Activated T-cell treated with anti-CD3 and anti-CD28 coated beads for 4 hours (primary cell): ENCODE measurements around the gene AIFM1.
A peak's percentile ranks its signal among the peaks of the same experiment; 100 is the strongest.

ENCODE experiments used
- DNase-seq: peaks from one replicate; pipeline ENCODE4 v3.0.0-alpha.2; 2020

Gene AIFM1

GRCh38 chrX:130165703-130166502 is at the start of gene AIFM1:
Gene AIFM1, minus strand, starts transcription at chrX:130165841. Its CDS starts 185 bp downstream, at chrX:130165656.
- peak; percentile 70 for DNase-seq

GRCh38 chrX:130213376-130213775 is 47.7 kb upstream of the AIFM1 start:
- no peak for DNase-seq

GRCh38 chrX:130212371-130212770 is 46.7 kb upstream of the AIFM1 start:
- DNase-seq: no peak

- no peak for DNase-seq
Observed at GRCh38 chrX:130211415-130212186, 46.0 kb upstream of the AIFM1 start.

- DNase-seq: no peak
Observed at GRCh38 chrX:130204647-130205046, 39.0 kb upstream of the AIFM1 start.

GRCh38 chrX:130197464-130197863 is 31.8 kb upstream of the AIFM1 start:
- DNase-seq: no peak

GRCh38 chrX:130196466-130196865 is 30.8 kb upstream of the AIFM1 start:
- DNase-seq: no peak

GRCh38 chrX:130190801-130191200 is 25.2 kb upstream of the AIFM1 start:
- DNase-seq: no peak

GRCh38 chrX:130186651-130187050 is 21.0 kb upstream of the AIFM1 start:
- no peak for DNase-seq

GRCh38 chrX:130184857-130185256 is 19.2 kb upstream of the AIFM1 start:
- no peak for DNase-seq

GRCh38 chrX:130184168-130184567 is 18.5 kb upstream of the AIFM1 start:
- no peak for DNase-seq

GRCh38 chrX:130179579-130180215 is 14.1 kb upstream of the AIFM1 start:
- no peak for DNase-seq

GRCh38 chrX:130179170-130179569 is 13.5 kb upstream of the AIFM1 start:
- DNase-seq: no peak

- no peak for DNase-seq
Observed at GRCh38 chrX:130176942-130177341, 11.3 kb upstream of the AIFM1 start.

- DNase-seq: no peak
Observed at GRCh38 chrX:130176354-130176776, 10.7 kb upstream of the AIFM1 start.

- no peak for DNase-seq
Observed at GRCh38 chrX:130174937-130175336, 9.3 kb upstream of the AIFM1 start.

GRCh38 chrX:130174045-130174704 is 8.5 kb upstream of the AIFM1 start:
- DNase-seq: no peak

- DNase-seq: no peak
Observed at GRCh38 chrX:130173190-130173895, 7.7 kb upstream of the AIFM1 start.

GRCh38 chrX:130172127-130172845 is 6.6 kb upstream of the AIFM1 start:
- DNase-seq: no peak

- DNase-seq: no peak
Observed at GRCh38 chrX:130171446-130172126, 5.9 kb upstream of the AIFM1 start, which contains the start of gene RAB33A. Gene RAB33A, plus strand, starts transcription at chrX:130171962. Its CDS starts 101 bp downstream, at chrX:130172063.
